Glutamatergic neuron (in vitro differentiated cells): ENCODE results near the gene CRYGS. TPM values are rescaled to one million over a fixed set of nuclear protein-coding genes. Genes with fewer than 3 reads are reported as not detected.

Experiments
- DNase-seq: peaks from one replicate; pipeline ENCODE4 v3.0.0; 2022
- H3K27ac Mint-ChIP-seq: one replicate; pipeline ENCODE4 v1.8.0; 2020; ENCODE audit warnings: mild to moderate bottlenecking, mixed read lengths, inconsistent platforms; ENCODE audit not compliant: unreplicated experiment
- H3K27me3 Mint-ChIP-seq: one replicate; pipeline ENCODE4 v1.8.0; 2020; ENCODE audit warnings: mild to moderate bottlenecking, moderate library complexity, mixed read lengths, inconsistent platforms; ENCODE audit not compliant: unreplicated experiment
- H3K36me3 Mint-ChIP-seq: one replicate; pipeline ENCODE4 v1.8.0; 2020; ENCODE audit warnings: mild to moderate bottlenecking, mixed read lengths, inconsistent platforms; ENCODE audit not compliant: unreplicated experiment
- H3K4me1 Mint-ChIP-seq: one replicate; pipeline ENCODE4 v1.8.0; 2020; ENCODE audit warnings: mild to moderate bottlenecking, low read depth, mixed read lengths, inconsistent platforms; ENCODE audit not compliant: unreplicated experiment
- H3K4me3 Mint-ChIP-seq: one replicate; pipeline ENCODE4 v1.8.0; 2020; ENCODE audit warnings: mild to moderate bottlenecking, mixed read lengths, inconsistent platforms; ENCODE audit not compliant: unreplicated experiment
- H3K9me3 Mint-ChIP-seq: one replicate; pipeline ENCODE4 v1.8.0; 2020; ENCODE audit warnings: mild to moderate bottlenecking, moderate library complexity, mixed read lengths, inconsistent platforms; ENCODE audit not compliant: unreplicated experiment
- total RNA-seq: library from RNA; stranded (reverse); fragmentation: NEBNext Ultra II Directional; extraction: Animal tissue kit (Norgen Biotek cat#: 25700); gene quantifications from one replicate; pipeline ENCODE4 v1.2.1, GENCODE V29; 2021; ENCODE audit not compliant: unreplicated experiment
- TF ChIP-seq, protein P1 (sequence below): fragments of 200-600 bp; sonication (generic); IDR thresholded peaks from one replicate; pipeline ENCODE4 v1.5.0; 2021; ENCODE audit not compliant: partially characterized antibody, unreplicated experiment

CRYGS gene
- total RNA-seq, 1 donor from 2014 or later: 3.7 TPM

DNA sequence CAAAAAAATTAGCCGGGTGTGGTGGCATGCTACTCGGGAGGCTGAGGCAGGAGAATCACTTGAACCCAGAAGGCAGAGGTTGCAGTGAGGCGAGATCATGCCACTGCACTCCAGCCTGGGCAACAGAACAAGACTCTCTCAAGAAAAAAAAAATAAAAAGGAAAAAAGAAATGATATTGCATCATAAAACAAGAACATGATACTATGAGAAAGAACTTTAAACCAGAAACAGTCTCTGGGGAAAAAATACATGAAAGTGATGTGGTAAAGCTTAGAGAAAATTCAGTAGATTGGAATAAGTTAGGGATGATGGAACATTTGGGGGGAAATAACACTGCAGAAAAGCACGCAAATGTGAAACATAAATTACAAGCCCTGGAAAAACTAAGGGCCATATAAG is 54.7 kb downstream of the CRYGS start:
- Mint-ChIP-seq H3K27me3 (no peaks in the 10 kb centered on the region), H3K4me3 (no peak overlapping the region), H3K27ac (no peak overlapping the region), H3K36me3 (peaks cover 4% of the 10 kb centered on the region), H3K9me3 (no peaks in the 10 kb centered on the region), H3K4me1 (peaks cover 8% of the 10 kb centered on the region)
- no peak for DNase-seq
- TF ChIP-seq, protein P1, sequence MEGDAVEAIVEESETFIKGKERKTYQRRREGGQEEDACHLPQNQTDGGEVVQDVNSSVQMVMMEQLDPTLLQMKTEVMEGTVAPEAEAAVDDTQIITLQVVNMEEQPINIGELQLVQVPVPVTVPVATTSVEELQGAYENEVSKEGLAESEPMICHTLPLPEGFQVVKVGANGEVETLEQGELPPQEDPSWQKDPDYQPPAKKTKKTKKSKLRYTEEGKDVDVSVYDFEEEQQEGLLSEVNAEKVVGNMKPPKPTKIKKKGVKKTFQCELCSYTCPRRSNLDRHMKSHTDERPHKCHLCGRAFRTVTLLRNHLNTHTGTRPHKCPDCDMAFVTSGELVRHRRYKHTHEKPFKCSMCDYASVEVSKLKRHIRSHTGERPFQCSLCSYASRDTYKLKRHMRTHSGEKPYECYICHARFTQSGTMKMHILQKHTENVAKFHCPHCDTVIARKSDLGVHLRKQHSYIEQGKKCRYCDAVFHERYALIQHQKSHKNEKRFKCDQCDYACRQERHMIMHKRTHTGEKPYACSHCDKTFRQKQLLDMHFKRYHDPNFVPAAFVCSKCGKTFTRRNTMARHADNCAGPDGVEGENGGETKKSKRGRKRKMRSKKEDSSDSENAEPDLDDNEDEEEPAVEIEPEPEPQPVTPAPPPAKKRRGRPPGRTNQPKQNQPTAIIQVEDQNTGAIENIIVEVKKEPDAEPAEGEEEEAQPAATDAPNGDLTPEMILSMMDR: no peak

Other genes with a start within 250 kb of the CRYGS start
- gene DGKG, start 182.1 kb downstream of the CRYGS start, total RNA-seq: 24.1 TPM
- gene TBCCD1, start 23.0 kb upstream of the CRYGS start, total RNA-seq: 12.5 TPM
- 57.6 TPM for gene DNAJB11, start 26.3 kb upstream of the CRYGS start, total RNA-seq
- gene AHSG, start 68.7 kb upstream of the CRYGS start, total RNA-seq: not detected
- not detected for gene FETUB, start 96.0 kb upstream of the CRYGS start, total RNA-seq
- not detected for gene HRG, start 121.6 kb upstream of the CRYGS start, total RNA-seq
- gene KNG1, start 173.0 kb upstream of the CRYGS start, total RNA-seq: not detected
- 441 TPM for gene EIF4A2, start 239.2 kb upstream of the CRYGS start, total RNA-seq